Glutamatergic neuron (in vitro differentiated cells): ENCODE data around the gene LZTFL1. TPM values are rescaled to one million over a fixed set of nuclear protein-coding genes. Genes with fewer than 3 reads are reported as not detected.
"Not testable (repeated sequence)": the region's sequence is repeated elsewhere in the genome, so short reads cannot be mapped to it uniquely, and the experiment has no call there.

Experiments
- DNase-seq: peaks from one replicate; pipeline ENCODE4 v3.0.0; 2022
- H3K27ac Mint-ChIP-seq: one replicate; pipeline ENCODE4 v1.8.0; 2020; ENCODE audit warnings: mild to moderate bottlenecking, mixed read lengths, inconsistent platforms; ENCODE audit not compliant: unreplicated experiment
- H3K27me3 Mint-ChIP-seq: one replicate; pipeline ENCODE4 v1.8.0; 2020; ENCODE audit warnings: mild to moderate bottlenecking, moderate library complexity, mixed read lengths, inconsistent platforms; ENCODE audit not compliant: unreplicated experiment
- H3K36me3 Mint-ChIP-seq: one replicate; pipeline ENCODE4 v1.8.0; 2020; ENCODE audit warnings: mild to moderate bottlenecking, mixed read lengths, inconsistent platforms; ENCODE audit not compliant: unreplicated experiment
- H3K4me1 Mint-ChIP-seq: one replicate; pipeline ENCODE4 v1.8.0; 2020; ENCODE audit warnings: mild to moderate bottlenecking, low read depth, mixed read lengths, inconsistent platforms; ENCODE audit not compliant: unreplicated experiment
- H3K4me3 Mint-ChIP-seq: one replicate; pipeline ENCODE4 v1.8.0; 2020; ENCODE audit warnings: mild to moderate bottlenecking, mixed read lengths, inconsistent platforms; ENCODE audit not compliant: unreplicated experiment
- H3K9me3 Mint-ChIP-seq: one replicate; pipeline ENCODE4 v1.8.0; 2020; ENCODE audit warnings: mild to moderate bottlenecking, moderate library complexity, mixed read lengths, inconsistent platforms; ENCODE audit not compliant: unreplicated experiment
- CTCF ChIP-seq: fragments of 200-600 bp; sonication (generic); IDR thresholded peaks from one replicate; pipeline ENCODE4 v1.5.0; 2021; ENCODE audit not compliant: partially characterized antibody, unreplicated experiment
- total RNA-seq: library from RNA; stranded (reverse); fragmentation: NEBNext Ultra II Directional; extraction: Animal tissue kit (Norgen Biotek cat#: 25700); gene quantifications from one replicate; pipeline ENCODE4 v1.2.1, GENCODE V29; 2021; ENCODE audit not compliant: unreplicated experiment

Gene LZTFL1
- total RNA-seq, 1 donor from 2014 or later, result 5.9 TPM

GRCh38 chr3:45858809-45859543, 17.1 kb upstream of the LZTFL1 start:
- Mint-ChIP-seq H3K4me1 (no peaks in the 10 kb centered on the region), H3K9me3 (peaks cover 2% of the 10 kb centered on the region)

GRCh38 chr3:45857024-45857423, 15.1 kb upstream of the LZTFL1 start:
- H3K4me1 Mint-ChIP-seq, DNase-seq, H3K27me3 Mint-ChIP-seq, H3K9me3 Mint-ChIP-seq, H3K36me3 Mint-ChIP-seq, H3K27ac Mint-ChIP-seq, H3K4me3 Mint-ChIP-seq: not testable (repeated sequence)

More at GRCh38 chr3:45858809-45859543, 17.1 kb upstream of the LZTFL1 start:
- no peaks in the 10 kb centered on the region for H3K36me3 Mint-ChIP-seq
- H3K27ac Mint-ChIP-seq, result no peak overlapping the region
- no peak for TF ChIP-seq CTCF
- no peak overlapping the region for H3K4me3 Mint-ChIP-seq
- H3K27me3 Mint-ChIP-seq, result peaks cover 2% of the 10 kb centered on the region
- no peak for DNase-seq

GRCh38 chr3:45856323-45856722, 14.4 kb upstream of the LZTFL1 start:
- not testable (repeated sequence) for H3K27ac Mint-ChIP-seq, H3K4me1 Mint-ChIP-seq, H3K36me3 Mint-ChIP-seq, DNase-seq, H3K27me3 Mint-ChIP-seq, H3K4me3 Mint-ChIP-seq, H3K9me3 Mint-ChIP-seq

- no peak for DNase-seq
- no peak overlapping the region for H3K4me3 Mint-ChIP-seq
- H3K4me1 Mint-ChIP-seq, result no peaks in the 10 kb centered on the region
- TF ChIP-seq CTCF, result no peak
- H3K36me3 Mint-ChIP-seq, result no peaks in the 10 kb centered on the region
- H3K27ac Mint-ChIP-seq, result no peak overlapping the region
- H3K9me3 Mint-ChIP-seq, result peaks cover 2% of the 10 kb centered on the region
- H3K27me3 Mint-ChIP-seq, result peaks cover 3% of the 10 kb centered on the region
These were observed 10.9 kb upstream of the LZTFL1 start for GRCh38 chr3:45852828-45853227.

DNA sequence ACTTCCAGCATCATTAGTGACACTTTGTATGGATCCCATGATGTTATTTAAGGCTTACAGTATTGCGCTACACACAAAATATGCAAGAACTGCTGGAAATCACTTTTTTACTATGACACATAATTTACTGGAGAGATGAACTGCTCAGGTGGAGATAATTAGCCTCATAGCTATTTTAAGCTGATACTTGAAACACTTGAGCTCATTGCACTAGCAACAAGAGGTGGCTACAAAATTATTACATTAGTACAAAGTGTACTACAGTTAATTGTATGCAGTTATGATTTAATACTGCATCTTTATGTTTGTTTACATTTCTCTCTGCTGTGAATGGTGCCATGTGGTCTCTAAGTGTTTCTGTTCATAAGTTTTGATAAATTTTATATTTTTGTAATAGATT, 6.5 kb upstream of the LZTFL1 start:
- Mint-ChIP-seq H3K4me1 (no peaks in the 10 kb centered on the region), H3K4me3 (no peak overlapping the region), H3K27ac (no peak overlapping the region), H3K9me3 (no peaks in the 10 kb centered on the region), H3K36me3 (no peaks in the 10 kb centered on the region), H3K27me3 (peaks cover 6% of the 10 kb centered on the region)
- no peak for DNase-seq
- TF ChIP-seq CTCF, result no peak

GRCh38 chr3:45844616-45845015, 2.7 kb upstream of the LZTFL1 start:
- no peak for TF ChIP-seq CTCF
- Mint-ChIP-seq H3K36me3 (no peaks in the 10 kb centered on the region), H3K27ac (no peak overlapping the region), H3K4me3 (no peak overlapping the region), H3K27me3 (peaks cover 6% of the 10 kb centered on the region), H3K9me3 (no peaks in the 10 kb centered on the region), H3K4me1 (no peaks in the 10 kb centered on the region)
- no peak for DNase-seq
